WI38 (cell line): ENCODE data around the gene CES2.

Source experiments
- H3K4me3 ChIP-seq: 2 replicates; pipeline ENCODE4 v1.5.1; 2011; ENCODE audit warnings: low read depth, mild to moderate bottlenecking, control low read depth, low read length
- TF ChIP-seq, protein P1 (sequence below): IDR thresholded peaks from 2 replicates; pipeline ENCODE4 v1.5.1; 2012; ENCODE audit warnings: low read depth, mild to moderate bottlenecking, control low read depth, low read length

Gene CES2

DNA sequence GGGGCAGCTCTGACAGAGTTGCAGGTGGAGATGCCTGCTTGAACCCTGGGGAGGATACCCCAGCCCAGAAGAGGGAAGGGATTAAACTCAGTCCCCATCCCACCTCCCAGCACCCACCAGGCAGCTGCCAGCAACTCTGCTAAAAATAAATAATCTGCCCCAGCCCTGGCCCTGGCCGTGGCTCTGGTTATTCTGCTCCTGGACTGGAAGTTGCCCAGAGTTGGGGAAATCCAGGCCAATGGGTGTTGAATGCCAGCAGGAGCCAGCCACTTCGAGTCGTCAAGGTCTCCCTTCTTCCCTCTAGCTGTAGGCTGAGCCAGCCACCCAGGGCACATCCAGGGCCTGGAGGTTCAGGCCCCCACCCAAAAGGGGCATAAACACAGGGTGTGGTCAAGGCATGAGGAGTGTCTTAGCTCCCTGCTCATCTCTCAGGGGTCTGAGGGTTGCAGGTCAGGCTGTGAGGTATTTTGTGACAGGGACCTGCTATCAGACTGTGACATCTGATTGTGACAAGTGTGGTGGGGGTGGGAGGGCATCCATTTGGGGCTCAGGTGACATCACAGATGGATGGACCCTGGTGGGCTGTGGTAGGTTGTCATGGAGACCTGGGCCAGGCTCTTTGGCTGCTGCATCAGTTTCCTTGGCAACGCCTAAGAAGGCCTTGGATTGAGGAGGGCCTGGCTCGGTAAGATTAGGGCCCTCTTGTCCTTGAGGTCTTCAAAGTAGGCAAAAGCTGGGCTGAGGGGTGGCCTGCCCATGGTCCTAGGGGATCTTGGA, 9.0 kb upstream of the CES2 start:
- TF ChIP-seq, protein P1, sequence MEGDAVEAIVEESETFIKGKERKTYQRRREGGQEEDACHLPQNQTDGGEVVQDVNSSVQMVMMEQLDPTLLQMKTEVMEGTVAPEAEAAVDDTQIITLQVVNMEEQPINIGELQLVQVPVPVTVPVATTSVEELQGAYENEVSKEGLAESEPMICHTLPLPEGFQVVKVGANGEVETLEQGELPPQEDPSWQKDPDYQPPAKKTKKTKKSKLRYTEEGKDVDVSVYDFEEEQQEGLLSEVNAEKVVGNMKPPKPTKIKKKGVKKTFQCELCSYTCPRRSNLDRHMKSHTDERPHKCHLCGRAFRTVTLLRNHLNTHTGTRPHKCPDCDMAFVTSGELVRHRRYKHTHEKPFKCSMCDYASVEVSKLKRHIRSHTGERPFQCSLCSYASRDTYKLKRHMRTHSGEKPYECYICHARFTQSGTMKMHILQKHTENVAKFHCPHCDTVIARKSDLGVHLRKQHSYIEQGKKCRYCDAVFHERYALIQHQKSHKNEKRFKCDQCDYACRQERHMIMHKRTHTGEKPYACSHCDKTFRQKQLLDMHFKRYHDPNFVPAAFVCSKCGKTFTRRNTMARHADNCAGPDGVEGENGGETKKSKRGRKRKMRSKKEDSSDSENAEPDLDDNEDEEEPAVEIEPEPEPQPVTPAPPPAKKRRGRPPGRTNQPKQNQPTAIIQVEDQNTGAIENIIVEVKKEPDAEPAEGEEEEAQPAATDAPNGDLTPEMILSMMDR = no peak
- H3K4me3 ChIP-seq = no peak overlapping the region

DNA sequence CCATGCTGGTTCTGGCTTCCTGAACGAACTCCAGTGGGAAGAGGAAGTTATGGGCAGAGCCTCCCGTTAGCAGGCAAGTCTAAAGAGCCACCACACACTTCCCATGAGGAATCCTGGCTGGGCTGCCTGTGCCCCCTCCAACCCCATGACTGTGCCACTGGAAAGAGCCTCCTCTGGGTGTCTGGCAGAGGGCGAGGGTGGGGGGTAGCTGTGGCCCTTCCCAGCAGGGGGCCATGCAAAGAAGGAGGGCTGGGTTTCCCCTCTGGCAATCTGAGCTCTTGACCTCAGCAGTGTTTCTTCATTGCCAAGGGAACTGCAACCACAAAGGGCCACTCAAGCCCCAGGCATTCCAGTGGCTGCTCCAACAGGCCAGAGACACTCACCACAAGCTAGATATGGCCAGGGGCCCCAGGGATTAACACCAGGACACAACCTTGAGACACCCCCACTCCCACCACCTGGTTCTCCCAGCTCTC, 8.3 kb upstream of the CES2 start:
- TF ChIP-seq, protein P1 = no peak
- H3K4me3 ChIP-seq = no peak overlapping the region

DNA sequence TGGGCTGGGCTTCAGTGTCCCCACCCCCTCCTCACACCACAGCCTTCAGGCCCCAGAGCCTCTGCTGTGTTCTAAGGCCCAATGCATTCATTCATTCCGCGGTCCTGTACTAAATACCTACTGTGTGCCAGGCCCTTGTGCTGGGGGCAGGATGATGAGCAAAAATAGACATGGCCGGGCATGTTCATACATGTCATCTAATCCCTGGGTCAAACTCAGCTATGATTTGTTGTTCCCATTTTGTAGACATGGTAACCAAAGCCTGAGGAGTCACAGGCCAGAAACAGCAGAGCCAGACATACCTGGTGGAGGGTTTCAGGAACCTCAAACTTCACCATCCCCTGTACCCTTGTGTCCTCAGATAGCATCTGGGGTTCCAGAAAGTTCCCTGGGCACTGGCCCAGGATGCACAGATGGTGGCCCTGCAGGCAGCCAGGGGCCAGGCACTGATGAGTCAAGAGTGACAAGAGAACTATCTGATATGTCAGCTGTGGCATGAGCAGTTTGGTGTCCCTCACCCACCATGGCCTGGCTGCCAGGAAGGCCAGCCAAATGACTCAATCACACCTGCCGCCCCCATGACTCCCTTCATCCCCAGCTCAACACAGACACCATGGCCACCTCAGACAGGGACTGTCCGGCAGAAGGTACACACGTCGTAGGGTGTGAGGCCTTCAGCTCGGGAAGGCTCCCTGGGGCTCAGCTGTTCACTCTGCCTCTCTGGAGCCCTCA, 7.2 kb upstream of the CES2 start:
- H3K4me3 ChIP-seq = no peak overlapping the region
- TF ChIP-seq, protein P1 = no peak

DNA sequence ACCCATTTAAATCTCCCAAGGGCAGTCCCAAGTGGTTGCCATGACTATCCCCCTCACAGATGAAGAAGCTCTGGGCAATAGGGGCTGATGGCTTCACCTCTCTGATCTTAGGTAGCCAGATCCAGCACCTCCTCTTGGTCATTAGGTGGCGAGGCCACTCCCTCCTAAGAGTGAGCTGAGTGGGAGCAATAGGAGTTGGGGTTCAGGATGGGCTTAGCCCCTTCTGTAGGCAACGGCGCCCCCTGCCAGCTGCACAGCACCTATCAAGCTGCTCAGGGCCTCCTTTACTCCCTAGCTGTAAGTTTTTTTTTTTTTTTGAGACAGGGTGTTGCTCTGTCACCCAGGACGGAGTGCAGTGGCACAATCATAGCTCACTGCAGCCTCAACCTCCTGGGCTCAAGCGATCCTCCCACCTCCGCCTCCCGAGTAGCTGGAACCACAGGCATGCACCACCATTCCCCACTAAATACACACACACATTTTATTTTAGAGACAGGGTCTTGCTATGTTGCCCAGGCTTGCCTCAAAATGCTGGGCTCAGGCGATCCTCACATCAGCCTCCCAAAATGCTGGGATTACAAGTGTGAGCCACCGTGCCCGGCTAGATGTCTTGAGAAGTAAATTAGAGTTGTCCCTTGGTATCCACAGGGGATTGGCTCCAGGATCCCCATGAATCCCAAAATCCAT, 6.5 kb upstream of the CES2 start:
- H3K4me3 ChIP-seq = no peak overlapping the region

DNA sequence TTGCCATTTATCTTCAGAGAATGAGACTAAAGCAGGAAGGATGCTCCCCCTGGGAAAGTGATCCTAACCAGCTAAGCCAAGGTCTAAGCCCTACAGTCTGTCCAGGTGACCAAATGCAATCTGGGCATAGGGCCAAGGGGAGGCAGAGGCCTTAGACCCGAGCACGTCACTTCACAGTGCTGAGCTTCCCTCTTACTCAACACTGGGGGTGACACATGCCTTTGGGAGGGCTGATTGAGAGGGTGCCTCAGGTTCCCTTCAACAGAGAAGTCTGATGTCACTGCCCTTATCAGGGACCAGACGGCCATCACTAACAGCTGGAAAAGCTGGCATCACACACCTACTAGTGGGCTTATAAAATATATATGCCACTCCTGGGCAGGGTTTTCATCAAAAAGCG, 5.1 kb upstream of the CES2 start:
- TF ChIP-seq, protein P1 = no peak
- no peak overlapping the region for H3K4me3 ChIP-seq

More for the DNA sequence above, 6.5 kb upstream of the CES2 start:
- TF ChIP-seq, protein P1 = peak; percentile 45

DNA sequence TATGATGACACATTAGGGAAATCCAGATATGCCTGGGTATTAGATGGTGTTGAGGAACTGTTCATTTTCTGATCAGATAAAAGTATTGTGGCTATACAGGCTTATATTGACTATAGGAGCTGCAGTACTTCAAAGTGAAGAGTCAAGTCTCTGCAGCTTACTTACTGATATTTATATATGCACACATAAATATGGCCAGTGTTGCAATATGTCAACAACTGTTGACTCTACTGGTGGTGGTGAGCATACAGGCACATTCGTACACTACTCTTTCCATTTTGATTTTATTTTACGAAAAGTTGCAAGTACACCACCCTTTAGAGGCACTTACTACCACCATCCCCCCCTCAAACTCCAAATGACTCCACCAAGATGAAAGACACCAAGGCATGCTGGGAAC, 3.7 kb upstream of the CES2 start:
- TF ChIP-seq, protein P1 = no peak
- H3K4me3 ChIP-seq = no peak overlapping the region
